Measurements from ENCODE around the gene DNAAF8.

Gene DNAAF8

DNA sequence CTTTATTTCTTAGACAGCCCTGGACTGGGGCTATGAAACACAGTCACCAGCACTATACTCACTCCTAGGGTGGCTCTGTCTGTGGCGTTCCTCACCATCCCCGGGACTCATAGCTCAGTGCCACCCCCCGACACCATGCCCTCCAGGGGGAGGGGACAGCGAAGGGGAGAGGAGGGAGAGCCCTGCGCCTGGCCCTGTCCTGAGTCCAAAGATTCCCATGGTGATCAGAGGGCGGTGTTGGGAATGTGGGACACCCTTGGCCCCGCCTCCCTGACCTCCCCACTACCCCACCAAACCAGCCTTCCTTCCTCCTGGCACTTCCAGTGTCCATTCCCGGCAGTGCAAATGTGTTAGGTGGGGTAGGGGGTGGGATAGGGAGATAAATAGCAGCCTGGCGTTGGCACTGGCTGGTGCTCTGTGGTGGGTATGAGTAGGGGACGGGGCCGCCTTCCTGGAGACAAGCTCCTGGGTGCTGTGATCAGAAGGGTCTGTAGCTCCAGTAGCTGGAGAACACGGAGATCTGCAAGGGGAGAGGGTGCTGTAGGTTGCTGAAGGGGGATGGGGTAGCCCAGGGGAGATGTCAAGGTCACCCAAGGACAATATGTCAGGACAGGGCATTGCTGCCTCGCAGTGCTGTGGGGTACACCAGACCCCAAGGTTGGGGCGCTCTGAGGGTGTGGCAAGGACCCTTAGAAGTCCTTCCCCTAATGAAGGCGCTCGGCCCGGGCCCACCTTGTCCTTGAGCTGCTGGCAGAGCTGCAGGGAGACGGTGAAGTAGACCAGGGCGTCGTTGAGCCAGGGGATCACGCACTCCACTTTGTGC lies 62.9 kb downstream of the DNAAF8 start:
- H3K4me1 ChIP-seq (ENCODE audit: control insufficient read depth, low read length): peaks cover 20% of the 10 kb centered on the region
- H3K9me2 ChIP-seq (replicated peaks; ENCODE audit: control insufficient read depth, low read length): no peaks in the 10 kb centered on the region
- no peaks in the 10 kb centered on the region for H3K79me2 ChIP-seq (ENCODE audit: control insufficient read depth, low read length)
- no peaks in the 10 kb centered on the region for H4K20me1 ChIP-seq (ENCODE audit: control insufficient read depth, insufficient read depth, low read depth, low read length)
- 0 out of 2 replicates have a peak, but pooled peaks cover 2% of the 10 kb centered on the region for H3F3A ChIP-seq (ENCODE audit: control insufficient read depth, insufficient read depth)
- H3K36me3 ChIP-seq (ENCODE audit: control insufficient read depth, low read length): no peaks in the 10 kb centered on the region
- no peak overlapping the region for H3K4me3 ChIP-seq (ENCODE audit: low read length)
- TF ChIP-seq, protein P1, sequence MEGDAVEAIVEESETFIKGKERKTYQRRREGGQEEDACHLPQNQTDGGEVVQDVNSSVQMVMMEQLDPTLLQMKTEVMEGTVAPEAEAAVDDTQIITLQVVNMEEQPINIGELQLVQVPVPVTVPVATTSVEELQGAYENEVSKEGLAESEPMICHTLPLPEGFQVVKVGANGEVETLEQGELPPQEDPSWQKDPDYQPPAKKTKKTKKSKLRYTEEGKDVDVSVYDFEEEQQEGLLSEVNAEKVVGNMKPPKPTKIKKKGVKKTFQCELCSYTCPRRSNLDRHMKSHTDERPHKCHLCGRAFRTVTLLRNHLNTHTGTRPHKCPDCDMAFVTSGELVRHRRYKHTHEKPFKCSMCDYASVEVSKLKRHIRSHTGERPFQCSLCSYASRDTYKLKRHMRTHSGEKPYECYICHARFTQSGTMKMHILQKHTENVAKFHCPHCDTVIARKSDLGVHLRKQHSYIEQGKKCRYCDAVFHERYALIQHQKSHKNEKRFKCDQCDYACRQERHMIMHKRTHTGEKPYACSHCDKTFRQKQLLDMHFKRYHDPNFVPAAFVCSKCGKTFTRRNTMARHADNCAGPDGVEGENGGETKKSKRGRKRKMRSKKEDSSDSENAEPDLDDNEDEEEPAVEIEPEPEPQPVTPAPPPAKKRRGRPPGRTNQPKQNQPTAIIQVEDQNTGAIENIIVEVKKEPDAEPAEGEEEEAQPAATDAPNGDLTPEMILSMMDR (IDR thresholded peaks at IDR 0.05; ENCODE audit: low read depth, low read length, poor library complexity, severe bottlenecking): no peak
- TF ChIP-seq EZH2phosphoT487 (IDR thresholded peaks at IDR 0.05; ENCODE audit: borderline replicate concordance, low read length): no peak
- no peaks in the 10 kb centered on the region for H3K27me3 ChIP-seq (ENCODE audit: control insufficient read depth, low read length)
- H3K4me2 ChIP-seq (ENCODE audit: low read length): no peak overlapping the region
- H3K27ac ChIP-seq (ENCODE audit: low read depth, low read length): no peak overlapping the region
- H3K9me3 ChIP-seq (ENCODE audit: control insufficient read depth, insufficient read depth, low read length): no peaks in the 10 kb centered on the region

DNA sequence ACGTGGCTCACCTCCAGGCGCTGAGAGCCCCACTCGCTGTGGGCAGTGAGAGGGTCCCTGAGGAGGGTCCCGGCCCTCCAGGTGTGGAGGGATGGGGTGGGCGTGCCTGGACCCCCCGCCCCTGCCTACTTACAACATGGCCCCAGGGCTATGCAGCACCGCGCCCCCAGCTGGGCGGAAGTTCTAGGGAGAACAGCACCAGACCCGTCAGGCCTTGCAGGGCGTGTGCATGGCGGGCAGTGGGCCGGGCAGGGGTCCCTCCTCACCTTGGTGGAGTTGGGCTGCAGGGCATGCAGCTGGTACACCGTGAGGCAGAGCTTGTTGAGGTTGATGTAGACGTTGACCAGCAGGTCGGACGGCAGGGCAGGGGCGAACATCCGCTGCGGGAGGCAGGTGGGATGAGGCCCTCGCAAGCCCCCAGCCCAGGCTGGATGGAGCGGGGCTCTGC lies 63.5 kb downstream of the DNAAF8 start:
- Histone ChIP-seq H4K20me1 (ENCODE audit: control insufficient read depth, insufficient read depth, low read depth, low read length) (no peaks in the 10 kb centered on the region), H3K9me2 (replicated peaks; ENCODE audit: control insufficient read depth, low read length) (no peaks in the 10 kb centered on the region), H3K4me2 (ENCODE audit: low read length) (no peak overlapping the region), H3K9me3 (ENCODE audit: control insufficient read depth, insufficient read depth, low read length) (no peaks in the 10 kb centered on the region), H3K36me3 (ENCODE audit: control insufficient read depth, low read length) (no peaks in the 10 kb centered on the region), H3K27me3 (ENCODE audit: control insufficient read depth, low read length) (no peaks in the 10 kb centered on the region), H3K27ac (ENCODE audit: low read depth, low read length) (no peak overlapping the region), H3K4me3 (ENCODE audit: low read length) (no peak overlapping the region), H3F3A (ENCODE audit: control insufficient read depth, insufficient read depth) (0 out of 2 replicates have a peak, but pooled peaks cover 2% of the 10 kb centered on the region), H3K4me1 (ENCODE audit: control insufficient read depth, low read length) (peaks cover 20% of the 10 kb centered on the region), H3K79me2 (ENCODE audit: control insufficient read depth, low read length) (no peaks in the 10 kb centered on the region)
- TF ChIP-seq, protein P1 (IDR thresholded peaks at IDR 0.05; ENCODE audit: low read depth, low read length, poor library complexity, severe bottlenecking): no peak
- no peak for TF ChIP-seq EZH2phosphoT487 (IDR thresholded peaks at IDR 0.05; ENCODE audit: borderline replicate concordance, low read length)

DNA sequence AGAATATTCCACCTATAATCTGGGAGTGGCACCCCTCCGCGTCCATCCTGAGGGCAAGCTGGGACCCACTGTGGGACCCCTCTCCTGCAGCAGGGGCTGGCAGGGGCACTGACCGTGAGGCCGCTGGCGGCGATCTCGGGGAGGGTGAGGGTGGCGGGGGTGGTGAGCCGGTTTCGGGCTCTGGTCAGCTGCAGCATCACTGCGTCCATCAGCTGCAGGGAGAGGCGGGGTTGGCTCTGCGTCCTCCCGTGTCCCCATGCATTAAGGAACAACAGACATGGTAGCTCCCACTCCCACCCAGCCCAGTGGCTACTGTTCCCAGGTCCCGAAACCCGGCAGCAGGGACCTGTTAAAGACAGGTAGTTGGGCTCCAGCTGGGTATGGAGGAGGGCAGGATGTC lies 64.1 kb downstream of the DNAAF8 start:
- Histone ChIP-seq H3K27me3 (ENCODE audit: control insufficient read depth, low read length) (no peaks in the 10 kb centered on the region), H3K9me2 (replicated peaks; ENCODE audit: control insufficient read depth, low read length) (no peaks in the 10 kb centered on the region), H3K4me1 (ENCODE audit: control insufficient read depth, low read length) (peaks cover 26% of the 10 kb centered on the region), H3K4me2 (ENCODE audit: low read length) (no peak overlapping the region), H3K36me3 (ENCODE audit: control insufficient read depth, low read length) (no peaks in the 10 kb centered on the region), H3K9me3 (ENCODE audit: control insufficient read depth, insufficient read depth, low read length) (no peaks in the 10 kb centered on the region), H3F3A (ENCODE audit: control insufficient read depth, insufficient read depth) (peaks cover 7% of the 10 kb centered on the region; the same call in 1 of the 2 replicates), H4K20me1 (ENCODE audit: control insufficient read depth, insufficient read depth, low read depth, low read length) (no peaks in the 10 kb centered on the region), H3K79me2 (ENCODE audit: control insufficient read depth, low read length) (no peaks in the 10 kb centered on the region), H3K27ac (ENCODE audit: low read depth, low read length) (no peak overlapping the region), H3K4me3 (ENCODE audit: low read length) (no peak overlapping the region)
- TF ChIP-seq, protein P1 (IDR thresholded peaks at IDR 0.05; ENCODE audit: low read depth, low read length, poor library complexity, severe bottlenecking): no peak
- no peak for TF ChIP-seq EZH2phosphoT487 (IDR thresholded peaks at IDR 0.05; ENCODE audit: borderline replicate concordance, low read length)

Measured in DOHH2 (cell line).